ENCODE measurements around the gene PTPRE.

PTPRE gene

DNA sequence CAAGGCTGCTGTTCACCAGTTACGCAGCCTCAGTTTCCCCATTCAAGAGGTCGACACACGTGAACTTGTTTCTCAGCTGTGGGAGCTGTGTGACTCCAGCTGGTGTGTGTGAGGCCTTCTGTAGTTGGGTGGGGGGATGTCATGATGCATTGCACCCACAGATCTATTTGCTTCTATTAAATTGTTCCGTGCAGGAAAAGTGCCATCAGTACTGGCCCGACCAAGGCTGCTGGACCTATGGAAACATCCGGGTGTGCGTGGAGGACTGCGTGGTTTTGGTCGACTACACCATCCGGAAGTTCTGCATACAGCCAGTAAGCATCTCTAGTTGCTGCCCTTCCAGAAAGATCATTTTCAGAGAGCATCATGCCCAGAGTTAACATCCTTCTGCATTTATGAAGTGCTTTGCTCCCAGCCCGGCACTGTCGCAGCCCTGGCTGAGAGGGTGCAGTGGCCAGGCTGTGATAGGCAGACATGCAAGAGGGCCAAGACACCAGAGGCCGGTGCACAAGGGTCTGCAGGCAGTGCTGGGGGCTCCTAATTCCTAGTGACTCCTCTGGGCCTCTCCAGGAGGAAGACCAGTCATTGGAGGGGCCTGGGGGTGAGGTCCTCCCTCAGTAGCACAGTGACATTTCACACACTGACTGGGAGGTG, 159.1 kb downstream of the PTPRE start:
- Mint-ChIP-seq H3K27me3 (no peaks in the 10 kb centered on the region), H3K4me3 (no peak overlapping the region), H3K4me1 (peaks cover 66% of the 10 kb centered on the region), H3K27ac (no peak overlapping the region), H3K9me3 (peaks cover 4 to 6% of the 10 kb centered on the region in 2 donors)
- DNase-seq (no peak), ATAC-seq (no peak)

DNA sequence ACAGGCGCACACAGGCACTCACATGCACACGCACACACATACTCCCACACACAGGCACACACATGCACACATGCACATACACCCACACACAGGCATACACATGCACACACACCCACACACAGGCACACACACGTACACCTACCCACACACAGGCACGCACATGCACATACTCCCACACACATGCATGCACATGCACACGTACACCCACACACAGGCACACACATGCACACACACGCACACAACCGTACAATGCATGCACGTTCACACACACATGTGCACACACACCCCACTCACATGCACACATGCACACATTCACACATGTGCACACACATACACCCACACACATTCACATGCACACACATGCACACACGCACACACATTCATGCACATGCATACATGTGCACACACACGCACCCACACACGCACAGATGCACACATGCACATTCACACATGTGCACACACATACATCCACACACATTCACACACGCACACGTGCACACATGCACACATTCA, 160.0 kb downstream of the PTPRE start:
- Mint-ChIP-seq H3K27me3 (no peaks in the 10 kb centered on the region), H3K4me1 (peaks cover 63% of the 10 kb centered on the region), H3K9me3 (peaks cover 4 to 6% of the 10 kb centered on the region in 2 donors), H3K4me3 (no peak overlapping the region), H3K27ac (no peak overlapping the region)
- ATAC-seq (no peak), DNase-seq (no peak)

DNA sequence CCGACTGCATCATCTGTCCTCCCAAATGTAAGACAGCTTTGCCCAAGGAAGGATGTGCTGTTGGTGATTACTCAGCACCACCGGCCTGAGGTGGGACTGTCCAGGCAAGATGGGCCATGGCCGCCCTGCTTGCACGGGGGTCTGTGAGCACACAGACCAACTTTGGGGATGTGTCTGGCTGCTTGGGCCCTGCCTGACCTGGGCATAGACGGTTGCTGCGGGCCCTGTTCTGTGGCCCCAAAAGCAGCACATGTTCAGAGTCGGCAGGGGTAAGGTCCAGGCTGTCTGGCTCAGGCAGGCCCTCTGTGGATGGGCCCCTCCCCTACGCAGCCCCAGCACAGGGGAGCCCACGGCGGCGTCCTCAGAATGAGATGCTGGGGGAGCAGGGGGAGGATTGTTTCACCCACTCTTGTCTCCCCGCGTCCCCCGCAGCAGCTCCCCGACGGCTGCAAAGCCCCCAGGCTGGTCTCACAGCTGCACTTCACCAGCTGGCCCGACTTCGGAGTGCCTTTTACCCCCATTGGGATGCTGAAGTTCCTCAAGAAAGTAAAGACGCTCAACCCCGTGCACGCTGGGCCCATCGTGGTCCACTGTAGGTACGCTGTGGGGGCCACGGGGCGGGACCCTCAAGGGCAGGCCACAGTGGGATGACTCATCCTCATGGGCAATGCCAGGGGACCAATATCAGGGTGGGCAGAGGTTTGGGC, 160.9 kb downstream of the PTPRE start:
- ATAC-seq: no peak
- peaks cover 4 to 6% of the 10 kb centered on the region in 2 donors for H3K9me3 Mint-ChIP-seq
- H3K4me3 Mint-ChIP-seq: no peak overlapping the region
- H3K27me3 Mint-ChIP-seq: no peaks in the 10 kb centered on the region
- no peak for DNase-seq
- H3K27ac Mint-ChIP-seq: no peak overlapping the region
- H3K4me1 Mint-ChIP-seq: peaks cover 54% of the 10 kb centered on the region

DNA sequence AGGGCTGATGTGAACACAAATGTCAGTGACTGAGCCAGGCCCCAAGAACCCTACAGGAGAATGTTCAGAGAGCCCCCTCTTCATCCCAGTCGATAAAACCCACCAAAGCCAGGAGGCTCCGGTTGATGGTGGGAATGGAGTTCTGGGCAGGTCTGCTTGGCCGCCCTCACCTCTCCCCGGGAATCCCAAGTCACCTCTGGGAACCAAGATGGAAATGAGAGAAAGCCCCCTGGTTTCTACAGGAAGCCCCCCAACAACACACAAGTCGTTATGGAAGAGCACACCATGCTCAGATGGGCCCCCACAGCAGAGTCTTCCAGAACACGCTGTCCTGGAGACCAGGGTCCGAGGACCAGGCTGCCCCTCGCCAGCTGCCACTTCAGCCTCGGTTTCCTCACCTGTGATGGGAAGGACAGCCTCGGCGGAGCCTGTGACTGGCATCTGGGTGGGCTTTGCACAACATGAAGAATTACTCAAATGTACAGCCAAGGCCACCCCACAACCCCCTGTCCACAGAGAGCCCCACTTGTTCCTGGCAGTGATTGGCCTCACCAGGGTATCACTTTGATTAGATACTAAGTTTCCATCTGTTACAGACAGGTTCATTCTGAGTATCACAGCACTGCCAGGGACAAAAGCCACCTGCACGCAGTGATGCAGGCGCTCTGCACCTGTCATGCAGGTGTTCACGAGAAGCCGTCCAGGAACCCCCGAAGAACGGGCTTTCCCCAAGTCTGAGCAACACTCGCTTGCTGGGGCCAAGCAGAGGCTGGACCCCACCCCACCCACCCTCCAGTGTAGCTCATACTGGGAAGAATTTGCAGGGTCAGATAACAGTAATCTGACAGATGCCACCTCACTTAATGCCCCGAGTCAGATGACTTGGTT, 161.7 kb downstream of the PTPRE start:
- Mint-ChIP-seq H3K9me3 (peaks cover 4 to 6% of the 10 kb centered on the region in 2 donors), H3K27ac (no peak overlapping the region), H3K4me3 (no peak overlapping the region), H3K27me3 (no peaks in the 10 kb centered on the region), H3K4me1 (peaks cover 46% of the 10 kb centered on the region)
- no peak for ATAC-seq
- no peak for DNase-seq

DNA sequence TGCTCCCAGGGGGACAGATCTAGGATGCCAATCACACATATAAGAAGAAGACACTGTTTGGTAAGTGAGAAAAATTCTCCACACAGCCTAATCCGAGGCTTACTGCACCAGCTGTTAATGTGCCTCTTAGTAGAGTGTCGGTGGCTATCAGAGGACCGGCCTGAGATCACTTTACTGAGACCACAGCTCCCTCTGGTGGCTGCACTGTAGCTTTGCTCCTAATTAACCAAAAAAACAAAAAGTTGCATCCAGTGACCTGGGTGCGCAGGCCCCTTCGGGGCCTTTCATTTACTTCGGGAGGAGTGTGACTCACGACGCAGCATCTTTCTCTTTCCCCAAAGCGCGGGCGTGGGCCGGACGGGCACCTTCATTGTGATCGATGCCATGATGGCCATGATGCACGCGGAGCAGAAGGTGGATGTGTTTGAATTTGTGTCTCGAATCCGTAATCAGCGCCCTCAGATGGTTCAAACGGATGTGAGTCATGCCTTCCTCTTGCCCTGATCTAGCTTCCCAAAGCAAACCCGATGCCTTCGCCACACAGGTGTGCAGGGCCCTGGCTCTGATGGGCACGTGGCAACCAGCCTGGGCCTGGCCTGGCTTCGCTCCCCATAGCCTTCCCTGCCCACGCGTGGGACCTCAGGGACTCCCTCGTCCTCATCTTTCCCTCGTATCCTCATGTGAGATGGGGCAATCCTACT, 162.6 kb downstream of the PTPRE start:
- Mint-ChIP-seq H3K9me3 (peaks cover 4 to 6% of the 10 kb centered on the region in 2 donors), H3K27ac (no peak overlapping the region), H3K4me1 (peaks cover 37% of the 10 kb centered on the region), H3K4me3 (no peak overlapping the region), H3K27me3 (no peaks in the 10 kb centered on the region)
- DNase-seq (peak; percentile 67 to 74), ATAC-seq (peak; percentile 39)

DNA sequence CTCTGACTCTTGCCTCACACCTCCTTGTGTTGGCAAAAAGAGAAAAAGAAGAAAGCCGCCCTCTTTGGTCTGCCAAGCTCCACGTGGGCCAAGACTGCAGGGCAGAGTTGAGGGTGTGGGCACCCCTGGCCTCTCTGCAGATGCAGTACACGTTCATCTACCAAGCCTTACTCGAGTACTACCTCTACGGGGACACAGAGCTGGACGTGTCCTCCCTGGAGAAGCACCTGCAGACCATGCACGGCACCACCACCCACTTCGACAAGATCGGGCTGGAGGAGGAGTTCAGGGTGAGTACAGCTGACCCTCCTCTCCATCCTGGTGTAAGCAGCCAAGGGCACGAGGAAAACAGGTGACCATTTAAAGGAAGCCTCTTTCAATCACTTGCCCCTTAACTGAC, 163.3 kb downstream of the PTPRE start:
- no peak for ATAC-seq
- no peak overlapping the region for H3K4me3 Mint-ChIP-seq
- peaks cover 4 to 6% of the 10 kb centered on the region in 2 donors for H3K9me3 Mint-ChIP-seq
- peaks cover 31% of the 10 kb centered on the region for H3K4me1 Mint-ChIP-seq
- H3K27me3 Mint-ChIP-seq: no peaks in the 10 kb centered on the region
- no peak for DNase-seq
- no peak overlapping the region for H3K27ac Mint-ChIP-seq

DNA sequence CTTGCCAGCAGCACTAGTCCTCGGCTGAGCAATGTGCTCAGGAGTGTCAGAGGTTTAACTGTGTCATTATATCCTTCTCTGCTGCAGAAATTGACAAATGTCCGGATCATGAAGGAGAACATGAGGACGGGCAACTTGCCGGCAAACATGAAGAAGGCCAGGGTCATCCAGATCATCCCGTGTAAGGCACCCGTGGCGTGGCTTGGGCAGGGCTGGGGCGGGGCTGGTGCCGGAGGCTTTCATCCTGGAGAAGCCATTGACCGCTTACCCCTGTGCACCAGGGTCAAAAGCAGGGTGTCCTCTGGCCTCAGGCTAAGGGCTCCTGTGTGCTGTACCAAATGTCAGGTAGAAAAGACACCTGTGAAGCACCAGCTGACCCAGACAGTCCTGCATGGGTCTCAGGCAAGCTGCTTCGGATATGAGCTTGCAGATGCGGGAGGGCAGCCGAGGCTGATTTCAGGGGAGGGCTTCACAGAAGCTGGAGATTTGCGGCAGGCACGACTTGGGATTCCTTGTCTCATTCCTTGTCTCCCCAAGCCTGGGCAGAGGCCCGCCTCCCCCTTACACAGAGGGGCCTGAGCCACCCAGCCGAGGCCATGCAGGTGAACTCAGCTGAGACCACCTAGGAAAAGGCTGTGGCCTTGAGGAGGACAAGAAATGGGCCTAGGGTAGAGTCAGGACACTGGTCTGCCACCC, 164.0 kb downstream of the PTPRE start:
- H3K4me1 Mint-ChIP-seq: peaks cover 24% of the 10 kb centered on the region
- ATAC-seq (no peak), DNase-seq (no peak)
- H3K9me3 Mint-ChIP-seq: peaks cover 4 to 6% of the 10 kb centered on the region in 2 donors
- peak overlapping the region in 1 of 2 donors; percentile 19 for H3K27ac Mint-ChIP-seq
- H3K4me3 Mint-ChIP-seq: no peak overlapping the region
- no peaks in the 10 kb centered on the region for H3K27me3 Mint-ChIP-seq

DNA sequence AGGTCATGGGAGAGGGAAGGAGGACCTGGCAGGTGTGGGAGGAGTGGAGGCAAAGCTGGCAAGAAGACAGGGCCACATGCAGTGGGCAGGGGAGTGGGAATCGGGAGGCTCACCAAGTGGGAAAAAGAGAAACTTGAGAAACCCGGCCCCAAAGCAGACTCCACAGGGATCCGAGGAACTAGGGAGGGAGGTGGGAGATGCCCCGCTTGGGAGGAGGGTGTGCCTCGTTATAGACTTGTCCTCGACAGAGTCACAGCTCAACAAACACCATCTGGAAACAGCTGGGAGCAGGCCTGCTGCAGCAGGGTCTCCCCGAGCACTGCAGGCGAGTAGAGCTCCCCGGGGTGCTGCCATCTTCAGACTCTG, 164.5 kb downstream of the PTPRE start:
- peaks cover 4 to 6% of the 10 kb centered on the region in 2 donors for H3K9me3 Mint-ChIP-seq
- H3K27me3 Mint-ChIP-seq: no peaks in the 10 kb centered on the region
- no peak for DNase-seq
- no peak for ATAC-seq
- no peak overlapping the region for H3K27ac Mint-ChIP-seq
- H3K4me1 Mint-ChIP-seq: peaks cover 18% of the 10 kb centered on the region
- no peak overlapping the region for H3K4me3 Mint-ChIP-seq

DNA sequence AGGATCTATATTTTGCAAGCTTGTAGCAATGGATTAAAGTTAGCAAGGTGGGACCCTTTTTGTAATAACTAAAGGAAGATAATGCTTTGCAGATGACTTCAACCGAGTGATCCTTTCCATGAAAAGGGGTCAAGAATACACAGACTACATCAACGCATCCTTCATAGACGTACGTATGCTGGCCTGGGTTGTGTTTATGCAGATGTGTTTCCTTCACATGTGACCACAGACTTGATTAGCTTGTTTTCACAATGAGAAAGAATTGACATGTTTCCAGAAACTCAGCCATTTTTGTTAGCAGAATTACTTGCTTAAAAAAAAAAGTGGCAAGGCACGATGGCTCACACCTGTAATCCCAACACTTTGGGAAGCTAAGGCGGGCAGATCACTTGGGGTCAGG, 165.1 kb downstream of the PTPRE start:
- H3K27ac Mint-ChIP-seq: no peak overlapping the region
- peaks cover 3 to 4% of the 10 kb centered on the region in 2 donors for H3K9me3 Mint-ChIP-seq
- peaks cover 12% of the 10 kb centered on the region for H3K4me1 Mint-ChIP-seq

DNA sequence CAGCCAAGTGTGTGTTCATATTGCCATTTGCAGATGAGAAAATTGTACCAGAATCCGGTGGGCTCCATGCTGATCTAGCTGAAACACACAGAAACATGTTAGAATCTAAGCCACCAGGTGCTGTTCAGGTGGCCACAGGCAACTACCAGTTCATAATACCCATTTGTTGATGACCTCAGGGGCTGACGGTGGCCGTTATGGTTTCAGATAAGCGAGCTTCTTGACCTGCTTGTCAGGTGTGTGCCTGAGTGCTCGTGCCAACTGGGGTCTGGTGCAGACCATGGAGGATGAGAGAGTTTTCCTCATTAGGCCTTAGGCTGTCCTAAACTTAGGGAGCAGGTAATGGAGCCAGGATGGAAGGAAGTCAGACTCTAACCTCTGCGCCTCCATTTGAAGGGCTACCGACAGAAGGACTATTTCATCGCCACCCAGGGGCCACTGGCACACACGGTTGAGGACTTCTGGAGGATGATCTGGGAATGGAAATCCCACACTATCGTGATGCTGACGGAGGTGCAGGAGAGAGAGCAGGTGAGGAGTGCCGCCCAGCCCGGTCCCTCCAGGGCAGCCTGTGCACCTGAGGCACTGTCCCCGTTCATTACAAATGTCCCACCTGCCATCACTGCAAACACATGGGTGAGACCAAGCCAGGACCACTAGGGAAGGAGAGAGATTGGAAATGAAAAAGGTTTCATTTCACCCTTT, 166.2 kb downstream of the PTPRE start:
- Mint-ChIP-seq H3K4me1 (peaks cover 5% of the 10 kb centered on the region), H3K27ac (no peak overlapping the region), H3K4me3 (no peak overlapping the region), H3K27me3 (no peaks in the 10 kb centered on the region), H3K9me3 (no peaks in the 10 kb centered on the region)
- ATAC-seq (no peak), DNase-seq (no peak)

More for the DNA sequence above, 165.1 kb downstream of the PTPRE start:
- H3K4me3 Mint-ChIP-seq: no peak overlapping the region
- no peaks in the 10 kb centered on the region for H3K27me3 Mint-ChIP-seq
- ATAC-seq (no peak), DNase-seq (no peak)

DNA sequence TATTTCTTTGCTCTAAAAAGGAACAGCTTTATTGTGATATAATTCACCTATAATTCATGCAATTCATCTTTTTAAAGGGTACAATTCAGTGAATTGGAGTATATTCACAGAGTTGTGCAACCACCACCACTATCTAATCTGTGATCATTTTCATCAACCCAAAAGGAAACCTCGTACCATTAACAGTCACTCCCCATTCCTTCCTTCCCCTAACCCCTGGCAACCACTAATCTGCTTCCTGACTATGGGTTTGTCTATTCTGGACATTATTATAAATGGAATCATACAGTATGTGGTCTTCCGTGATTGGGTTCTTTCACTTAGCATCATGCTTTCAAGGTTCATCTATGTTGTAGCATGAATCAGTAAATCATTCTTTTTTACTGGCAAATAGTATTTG, 167.0 kb downstream of the PTPRE start:
- DNase-seq (no peak), ATAC-seq (no peak)
- H3K9me3 Mint-ChIP-seq: no peaks in the 10 kb centered on the region
- H3K27ac Mint-ChIP-seq: no peak overlapping the region
- H3K27me3 Mint-ChIP-seq: no peaks in the 10 kb centered on the region
- no peak overlapping the region for H3K4me3 Mint-ChIP-seq
- no peaks in the 10 kb centered on the region for H3K4me1 Mint-ChIP-seq

DNA sequence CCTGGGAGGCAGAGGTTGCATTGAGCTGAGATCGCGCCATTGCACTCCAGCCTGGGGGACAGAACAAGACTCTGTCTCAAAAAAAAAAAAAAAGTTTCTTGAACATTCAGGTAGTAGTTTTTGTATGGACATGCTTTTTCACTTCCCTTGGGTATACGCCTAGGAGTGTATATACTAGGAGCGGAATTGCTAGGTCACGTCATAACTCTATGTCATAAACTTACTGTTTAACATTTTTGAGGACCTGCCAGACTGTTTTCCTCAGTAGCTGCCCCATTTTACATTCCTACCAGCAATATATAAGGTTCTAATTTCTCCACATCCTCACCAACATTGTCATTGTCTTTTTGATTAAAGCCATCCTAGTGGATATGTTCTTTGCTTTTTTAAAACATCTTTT, 167.7 kb downstream of the PTPRE start:
- no peak for DNase-seq
- no peaks in the 10 kb centered on the region for H3K4me1 Mint-ChIP-seq
- H3K27me3 Mint-ChIP-seq: no peaks in the 10 kb centered on the region
- H3K4me3 Mint-ChIP-seq: no peak overlapping the region
- no peak for ATAC-seq
- no peaks in the 10 kb centered on the region for H3K9me3 Mint-ChIP-seq
- no peak overlapping the region for H3K27ac Mint-ChIP-seq

DNA sequence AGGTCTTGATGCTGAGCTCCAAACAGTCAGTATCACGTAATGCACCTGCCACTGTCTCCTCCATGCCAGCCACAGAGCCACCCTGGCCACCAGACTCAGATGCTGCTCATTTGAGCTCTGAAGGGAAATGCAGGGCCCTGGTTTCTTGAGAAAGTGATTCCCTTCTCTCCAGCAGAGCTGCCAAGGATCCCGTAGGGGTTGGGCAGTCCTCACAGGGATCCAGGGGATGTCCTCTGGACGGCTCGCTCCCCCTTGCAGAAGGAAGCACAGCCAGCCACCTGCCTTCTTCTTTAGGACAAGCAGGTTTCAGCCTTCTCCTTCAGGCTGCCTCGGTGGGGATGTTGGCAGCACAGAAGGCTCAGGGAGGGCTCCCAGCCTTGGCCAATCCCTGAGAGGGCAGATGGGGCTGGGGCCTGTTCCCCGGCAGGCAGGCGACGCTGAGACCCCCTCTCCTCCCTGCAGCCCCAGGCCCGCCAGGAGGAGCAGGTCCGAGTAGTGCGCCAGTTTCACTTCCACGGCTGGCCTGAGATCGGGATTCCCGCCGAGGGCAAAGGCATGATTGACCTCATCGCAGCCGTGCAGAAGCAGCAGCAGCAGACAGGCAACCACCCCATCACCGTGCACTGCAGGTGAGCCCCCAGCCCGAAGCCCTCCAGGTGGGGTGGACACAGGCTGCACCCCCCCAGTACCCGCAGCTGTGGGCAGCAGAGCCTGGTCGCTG, 170.4 kb downstream of the PTPRE start:
- DNase-seq (no peak), ATAC-seq (no peak)
- Mint-ChIP-seq H3K9me3 (no peaks in the 10 kb centered on the region), H3K27me3 (no peaks in the 10 kb centered on the region), H3K4me1 (no peaks in the 10 kb centered on the region), H3K4me3 (no peak overlapping the region), H3K27ac (peak overlapping the region in 1 of 2 donors; percentile 48)

All from stimulated activated naive CD8-positive, alpha-beta T cell treated with anti-CD3 and anti-CD28 coated beads, Interleukin-15, amount 100 ng/mL, for 72 hours (primary cell).